Measurements from ENCODE around the gene TMC1.

TMC1 gene

GRCh38 chr9:72627147-72627546 is 105.7 kb downstream of the TMC1 start:
- H3K9me3 ChIP-seq (ENCODE audit: severe bottlenecking), result no peaks in the 10 kb centered on the region
- TF ChIP-seq CTCF (IDR thresholded peaks at IDR 0.05; ENCODE audit: low read depth, low read length), result no peak
- DNase-seq, result no peak
- no peak overlapping the region for H3K4me3 ChIP-seq (ENCODE audit: low read depth, low read length)
- no peak overlapping the region for H3K27ac ChIP-seq
- H3K36me3 ChIP-seq, result no peaks in the 10 kb centered on the region
- H3K27me3 ChIP-seq (ENCODE audit: insufficient read depth, low read depth, severe bottlenecking), result no peaks in the 10 kb centered on the region

- DNase-seq, result no peak
- no peaks in the 10 kb centered on the region for H3K36me3 ChIP-seq
- no peak for TF ChIP-seq CTCF (IDR thresholded peaks at IDR 0.05; ENCODE audit: low read depth, low read length)
Observed at GRCh38 chr9:72627956-72628540, 106.6 kb downstream of the TMC1 start.

GRCh38 chr9:72633966-72634365 is 112.6 kb downstream of the TMC1 start:
- no peak overlapping the region for H3K4me3 ChIP-seq (ENCODE audit: low read depth, low read length)
- H3K9me3 ChIP-seq (ENCODE audit: severe bottlenecking), result no peaks in the 10 kb centered on the region
- no peaks in the 10 kb centered on the region for H3K27me3 ChIP-seq (ENCODE audit: insufficient read depth, low read depth, severe bottlenecking)
- no peak for TF ChIP-seq CTCF (IDR thresholded peaks at IDR 0.05; ENCODE audit: low read depth, low read length)
- no peak for DNase-seq
- H3K27ac ChIP-seq, result no peak overlapping the region
- H3K36me3 ChIP-seq, result no peaks in the 10 kb centered on the region

More at GRCh38 chr9:72627956-72628540, 106.6 kb downstream of the TMC1 start:
- Histone ChIP-seq H3K9me3 (ENCODE audit: severe bottlenecking) (no peaks in the 10 kb centered on the region), H3K27ac (no peak overlapping the region), H3K27me3 (ENCODE audit: insufficient read depth, low read depth, severe bottlenecking) (no peaks in the 10 kb centered on the region), H3K4me3 (ENCODE audit: low read depth, low read length) (no peak overlapping the region)

GRCh38 chr9:72635197-72635596 is 113.8 kb downstream of the TMC1 start:
- no peak overlapping the region for H3K27ac ChIP-seq
- no peak for TF ChIP-seq CTCF (IDR thresholded peaks at IDR 0.05; ENCODE audit: low read depth, low read length)

GRCh38 chr9:72636621-72637020 is 115.2 kb downstream of the TMC1 start:
- no peak for DNase-seq
- Histone ChIP-seq H3K9me3 (ENCODE audit: severe bottlenecking) (no peaks in the 10 kb centered on the region), H3K4me3 (ENCODE audit: low read depth, low read length) (no peak overlapping the region), H3K27ac (no peak overlapping the region), H3K27me3 (ENCODE audit: insufficient read depth, low read depth, severe bottlenecking) (no peaks in the 10 kb centered on the region), H3K36me3 (no peaks in the 10 kb centered on the region)
- no peak for TF ChIP-seq CTCF (IDR thresholded peaks at IDR 0.05; ENCODE audit: low read depth, low read length)

More at GRCh38 chr9:72635197-72635596, 113.8 kb downstream of the TMC1 start:
- Histone ChIP-seq H3K4me3 (ENCODE audit: low read depth, low read length) (no peak overlapping the region), H3K9me3 (ENCODE audit: severe bottlenecking) (no peaks in the 10 kb centered on the region), H3K27me3 (ENCODE audit: insufficient read depth, low read depth, severe bottlenecking) (no peaks in the 10 kb centered on the region), H3K36me3 (no peaks in the 10 kb centered on the region)
- DNase-seq, result no peak

- Histone ChIP-seq H3K4me3 (ENCODE audit: low read depth, low read length) (no peak overlapping the region), H3K36me3 (no peaks in the 10 kb centered on the region), H3K27me3 (ENCODE audit: insufficient read depth, low read depth, severe bottlenecking) (no peaks in the 10 kb centered on the region), H3K9me3 (ENCODE audit: severe bottlenecking) (no peaks in the 10 kb centered on the region), H3K27ac (no peak overlapping the region)
- DNase-seq, result no peak
- TF ChIP-seq CTCF (IDR thresholded peaks at IDR 0.05; ENCODE audit: low read depth, low read length), result no peak
Observed at GRCh38 chr9:72643651-72644050, 122.2 kb downstream of the TMC1 start.

All from WERI-Rb-1 (cell line).